Endothelial cell of umbilical vein (primary cell): Measurements from ENCODE around the gene RAB21. TPM values are rescaled to one million over a fixed set of nuclear protein-coding genes. Genes with fewer than 3 reads are reported as not detected.

ENCODE experiments used
- BruUV-seq: library from RNA; stranded (reverse); fragments of 400-500 nt; replicated peaks from 2 replicates; lab custom pipeline; 2021; lab: Mats Ljungman, UMichigan
- CTCF ChIA-PET: fragments of 300-600, 350-600 bp; sonication (Branson Sonifier 250); formaldehyde crosslinking; loops from one replicate; lab custom pipeline; 2021; ENCODE audit warnings: antibody characterized with exemption, inconsistent platforms; lab: Charles Lee
- POLR2A ChIA-PET: fragments of 300-600, 350-600 bp; sonication (Branson Sonifier 250); formaldehyde crosslinking; loops from one replicate; lab custom pipeline; 2021; ENCODE audit warnings: antibody characterized with exemption, inconsistent platforms; lab: Charles Lee
- DNase-seq: peaks from one replicate; pipeline ENCODE4 v3.0.0-alpha.2; 2011; ENCODE audit warnings: low read depth, low spot score
- FAIRE-seq: peaks from 2 replicates; lab custom pipeline; 2011; peaks lifted over from hg19 to GRCh38; lab: Jason Lieb, UNC
- H2AFZ ChIP-seq: 2 replicates; pipeline ENCODE4 v1.6.0; 2012; ENCODE audit warnings: low read depth, low read length, control low read depth, inconsistent platforms
- H3K27ac ChIP-seq: 2 replicates; pipeline ENCODE4 v1.5.1; 2011; ENCODE audit warnings: low read depth, mild to moderate bottlenecking, control low read depth, low read length, moderate library complexity; ENCODE audit not compliant: insufficient read depth
- H3K27me3 ChIP-seq, 2 experiments: 2 replicates each; pipeline versions ENCODE4 v1.6.0 to v1.6.1; 2011; ENCODE audit warnings: low read length in 2 of 2, mixed read lengths in 1 of 2; ENCODE audit not compliant: control insufficient read depth in 2 of 2, insufficient read depth in 2 of 2
- H3K36me3 ChIP-seq, 2 experiments: 2 replicates in 1 of 2; 3 replicates in 1 of 2; pipeline ENCODE4 v1.5.1; 2011; ENCODE audit warnings: low read length in 2 of 2, mild to moderate bottlenecking in 1 of 2, moderate library complexity in 1 of 2; ENCODE audit not compliant: control insufficient read depth in 2 of 2, insufficient read depth in 2 of 2; ENCODE audit errors: extremely low read depth in 1 of 2
- H3K4me1 ChIP-seq: 3 replicates; pipeline ENCODE4 v1.5.1; 2011; ENCODE audit warnings: mild to moderate bottlenecking, low read length; ENCODE audit not compliant: control insufficient read depth, insufficient read depth; ENCODE audit errors: extremely low read depth
- H3K4me2 ChIP-seq: 2 replicates; pipeline ENCODE4 v1.6.1; 2011; ENCODE audit warnings: low read length, control low read depth, mixed read lengths; ENCODE audit not compliant: insufficient read depth
- H3K4me3 ChIP-seq, 3 experiments: fragments of 200-600 bp in 1 of 3; sonication (generic), shearing (Covaris generic) in 1 of 3; replicated peaks in 1 of 3; 2 replicates each; pipeline ENCODE4 v1.5.1; 2011 to 2016; ENCODE audit warnings: control low read depth in 3 of 3, low read length in 3 of 3, mild to moderate bottlenecking in 2 of 3, inconsistent platforms in 1 of 3, low read depth in 1 of 3, moderate library complexity in 1 of 3; ENCODE audit not compliant: insufficient read depth in 1 of 3
- H3K79me2 ChIP-seq: 2 replicates; pipeline ENCODE4 v1.6.0; 2012; ENCODE audit warnings: low read length, inconsistent platforms; ENCODE audit not compliant: control insufficient read depth, insufficient read depth
- H3K9ac ChIP-seq: replicated peaks from 2 replicates; pipeline ENCODE3; 2011; ENCODE audit warnings: low read length, control low read depth; ENCODE audit not compliant: insufficient read depth; ENCODE audit errors: extremely low read depth
- H3K9me1 ChIP-seq: replicated peaks from 3 replicates; pipeline ENCODE4 v1.6.0; 2011; ENCODE audit warnings: mild to moderate bottlenecking, low read length; ENCODE audit not compliant: control insufficient read depth, insufficient read depth; ENCODE audit errors: extremely low read depth
- H3K9me3 ChIP-seq: replicated peaks from 2 replicates; pipeline ENCODE4 v1.5.1; 2012; ENCODE audit warnings: low read length, inconsistent platforms; ENCODE audit not compliant: control insufficient read depth, insufficient read depth
- H4K20me1 ChIP-seq: replicated peaks from 2 replicates; pipeline ENCODE3; 2011; ENCODE audit warnings: mild to moderate bottlenecking, low read length; ENCODE audit not compliant: control insufficient read depth, insufficient read depth; ENCODE audit errors: extremely low read depth
- EZH2 ChIP-seq: IDR thresholded peaks from 2 replicates; pipeline ENCODE4 v1.6.1; 2012; ENCODE audit warnings: borderline replicate concordance, low read depth, mild to moderate bottlenecking, moderate library complexity, low read length, inconsistent platforms; ENCODE audit not compliant: severe bottlenecking
- FOS ChIP-seq: IDR thresholded peaks from 2 replicates; pipeline ENCODE4 v1.6.1; 2011; ENCODE audit warnings: mild to moderate bottlenecking, low read length, moderate library complexity, borderline replicate concordance; ENCODE audit not compliant: insufficient read depth
- GATA2 ChIP-seq: IDR thresholded peaks from 2 replicates; pipeline ENCODE4 v1.7.0; 2011; ENCODE audit warnings: low read depth, mild to moderate bottlenecking, moderate library complexity, mixed read lengths, low read length; ENCODE audit not compliant: insufficient read length, insufficient read depth
- JUN ChIP-seq: IDR thresholded peaks from 2 replicates; pipeline ENCODE4 v1.6.1; 2011; ENCODE audit warnings: borderline replicate concordance, low read depth; ENCODE audit not compliant: insufficient read length, insufficient read depth
- MYC ChIP-seq: IDR thresholded peaks from one replicate; pipeline ENCODE4 v1.6.1; 2011; ENCODE audit warnings: mild to moderate bottlenecking, low read depth, low read length
- POLR2A ChIP-seq: IDR thresholded peaks from 2 replicates; pipeline ENCODE4 v1.6.1; 2012; ENCODE audit warnings: low read depth, mild to moderate bottlenecking, control low read depth, low read length
- POLR2AphosphoS5 ChIP-seq: IDR thresholded peaks from 2 replicates; pipeline ENCODE4 v1.6.1; 2012; ENCODE audit warnings: low read depth, mild to moderate bottlenecking, control low read depth, low read length, moderate library complexity; ENCODE audit not compliant: insufficient read depth
- dilution Hi-C: fragments of 300-500 bp; cut with MboI; formaldehyde crosslinking; loops from one replicate; pipeline ENCODE4 v1.15.0; 2019; ENCODE audit warnings: low sequenced_read_pairs; ENCODE audit not compliant: extremely low pct_ligation_motif_present
- intact Hi-C: fragments of 100-400 bp; cut with micrococcal nuclease; formaldehyde crosslinking; loops from one replicate; pipeline ENCODE4 v1.10.0; 2022
- polyA plus RNA-seq, 4 experiments: library from polyadenylated mRNA; depleted of rRNA in 3 of 4; stranded (reverse) in 3 of 4; unstranded in 1 of 4; fragments of >200 nt; gene quantifications; 2 replicates each; pipeline versions ENCODE4 v1.2.1 to v1.2.3, GENCODE V29; 2011 to 2012; ENCODE audit warnings: missing spikeins in 1 of 4
- total RNA-seq: library from RNA; stranded (reverse); gene quantifications from 2 replicates; pipeline ENCODE4 v1.2.3, GENCODE V29; 2021
- TF ChIP-seq, protein P1 (sequence below): IDR thresholded peaks from 2 replicates; pipeline ENCODE4 v1.6.1; 2011; ENCODE audit not compliant: insufficient read depth, insufficient read length
- TF ChIP-seq, protein P2 (sequence below), 2 donors: IDR thresholded peaks; 1 replicate in 1 of 2; 2 replicates in 1 of 2; pipeline ENCODE4 v1.5.1; 2011; ENCODE audit warnings: low read length in 2 of 2, mild to moderate bottlenecking in 2 of 2, moderate library complexity in 2 of 2, control low read depth in 1 of 2, inconsistent platforms in 1 of 2, low read depth in 1 of 2; ENCODE audit not compliant: insufficient read depth in 1 of 2; ENCODE audit errors: extremely low read depth in 1 of 2

The RAB21 gene
- total and polyA plus RNA-seq, 2 donors (not counting 3 experiments of a cell fraction or from before 2014, with no cell fraction given): 1.8 to 49.6 TPM

DNA sequence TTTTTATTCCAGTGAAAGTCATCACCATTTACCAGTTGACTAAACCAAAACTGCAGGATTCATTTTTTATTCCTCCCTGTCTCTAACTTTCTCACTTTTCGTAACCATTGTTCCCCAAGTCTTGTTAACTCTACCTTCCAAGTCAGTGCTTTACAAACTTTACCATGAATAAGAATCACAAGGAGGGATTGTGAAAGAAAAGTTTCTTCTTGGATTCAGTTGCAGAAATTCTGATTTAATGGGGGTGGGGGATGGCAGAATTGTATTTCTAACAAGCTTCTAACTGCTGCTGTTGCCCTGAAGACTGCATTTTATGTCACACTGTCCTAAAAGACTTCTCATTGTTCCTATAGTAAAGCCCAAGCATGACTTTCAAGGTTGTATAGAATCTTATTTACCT, 5.0 kb upstream of the RAB21 start:
- no peak for DNase-seq
- dilution Hi-C loops (no loop called here), intact Hi-C loops (no loop called here)
- no peaks in the 10 kb centered on the region for H3K9me1 ChIP-seq
- CTCF ChIA-PET: interaction anchor here (1.8 to 6.8 kb wide), 3 partner anchors 64 to 334 kb away, joined by 5 to 189 read pairs (median 77); partner anchors contain the start of gene TMEM19
- no peaks in the 10 kb centered on the region for H3K79me2 ChIP-seq
- no peak overlapping the region for H3K4me3 ChIP-seq
- H4K20me1 ChIP-seq: no peaks in the 10 kb centered on the region
- no peak overlapping the region for H3K9ac ChIP-seq
- POLR2A ChIA-PET: no interaction called here
- no peaks in the 10 kb centered on the region for H3K36me3 ChIP-seq
- no peak overlapping the region for H3K4me2 ChIP-seq
- H3K27ac ChIP-seq: no peak overlapping the region
- TF ChIP-seq POLR2A (no peak), MYC (no peak), GATA2 (no peak), POLR2AphosphoS5 (no peak), FOS (no peak), JUN (no peak), EZH2 (no peak)
- TF ChIP-seq, protein P1, sequence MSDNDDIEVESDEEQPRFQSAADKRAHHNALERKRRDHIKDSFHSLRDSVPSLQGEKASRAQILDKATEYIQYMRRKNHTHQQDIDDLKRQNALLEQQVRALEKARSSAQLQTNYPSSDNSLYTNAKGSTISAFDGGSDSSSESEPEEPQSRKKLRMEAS: no peak
- TF ChIP-seq, protein P2, sequence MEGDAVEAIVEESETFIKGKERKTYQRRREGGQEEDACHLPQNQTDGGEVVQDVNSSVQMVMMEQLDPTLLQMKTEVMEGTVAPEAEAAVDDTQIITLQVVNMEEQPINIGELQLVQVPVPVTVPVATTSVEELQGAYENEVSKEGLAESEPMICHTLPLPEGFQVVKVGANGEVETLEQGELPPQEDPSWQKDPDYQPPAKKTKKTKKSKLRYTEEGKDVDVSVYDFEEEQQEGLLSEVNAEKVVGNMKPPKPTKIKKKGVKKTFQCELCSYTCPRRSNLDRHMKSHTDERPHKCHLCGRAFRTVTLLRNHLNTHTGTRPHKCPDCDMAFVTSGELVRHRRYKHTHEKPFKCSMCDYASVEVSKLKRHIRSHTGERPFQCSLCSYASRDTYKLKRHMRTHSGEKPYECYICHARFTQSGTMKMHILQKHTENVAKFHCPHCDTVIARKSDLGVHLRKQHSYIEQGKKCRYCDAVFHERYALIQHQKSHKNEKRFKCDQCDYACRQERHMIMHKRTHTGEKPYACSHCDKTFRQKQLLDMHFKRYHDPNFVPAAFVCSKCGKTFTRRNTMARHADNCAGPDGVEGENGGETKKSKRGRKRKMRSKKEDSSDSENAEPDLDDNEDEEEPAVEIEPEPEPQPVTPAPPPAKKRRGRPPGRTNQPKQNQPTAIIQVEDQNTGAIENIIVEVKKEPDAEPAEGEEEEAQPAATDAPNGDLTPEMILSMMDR (IDR thresholded peaks at IDR 0.05; ENCODE audit: extremely low read depth in 1 of 2, insufficient read depth in 1 of 2, low read depth in 1 of 2, low read length in 2 of 2): no peak
- no peaks in the 10 kb centered on the region for H3K9me3 ChIP-seq
- no peak for FAIRE-seq
- peaks cover 15 to 46% of the 10 kb centered on the region in 2 experiments for H3K27me3 ChIP-seq
- H3K4me1 ChIP-seq: peaks cover 4% of the 10 kb centered on the region
- no TSS peak for BruUV-seq
- H2AFZ ChIP-seq: no peak overlapping the region
